ENCODE data around the gene ZDHHC22. TPM values are rescaled to one million over a fixed set of nuclear protein-coding genes. Genes with fewer than 3 reads are reported as not detected.

Gene ZDHHC22
- total RNA-seq, 1 experiment from 2014 or later: not detected

- in situ Hi-C loops (cut with HindIII; ENCODE audit: low sequenced_read_pairs): no loop called here
- DNase-seq (ENCODE audit: low spot score): no peak
Observed at GRCh38 chr14:77158882-77159255, 17.3 kb upstream of the ZDHHC22 start.

GRCh38 chr14:77158175-77158881, 16.7 kb upstream of the ZDHHC22 start:
- in situ Hi-C loops (cut with HindIII; ENCODE audit: low sequenced_read_pairs): no loop called here
- no peak for DNase-seq (ENCODE audit: low spot score)

GRCh38 chr14:77157740-77158139, 16.1 kb upstream of the ZDHHC22 start:
- in situ Hi-C loops (cut with HindIII; ENCODE audit: low sequenced_read_pairs): no loop called here
- DNase-seq (ENCODE audit: low spot score): no peak

- no peak for DNase-seq (ENCODE audit: low spot score)
- in situ Hi-C loops (cut with HindIII; ENCODE audit: low sequenced_read_pairs): no loop called here
Observed at GRCh38 chr14:77155083-77155482, 13.5 kb upstream of the ZDHHC22 start.

- DNase-seq (ENCODE audit: low spot score): no peak
- in situ Hi-C loops (cut with HindIII; ENCODE audit: low sequenced_read_pairs): no loop called here
Observed at GRCh38 chr14:77154421-77154820, 12.8 kb upstream of the ZDHHC22 start.

GRCh38 chr14:77153802-77154201, 12.2 kb upstream of the ZDHHC22 start:
- DNase-seq (ENCODE audit: low spot score): no peak
- in situ Hi-C loops (cut with HindIII; ENCODE audit: low sequenced_read_pairs): no loop called here

GRCh38 chr14:77151918-77152588, 10.5 kb upstream of the ZDHHC22 start:
- in situ Hi-C loops (cut with HindIII; ENCODE audit: low sequenced_read_pairs): no loop called here
- peak; percentile 80 for DNase-seq (ENCODE audit: low spot score)

GRCh38 chr14:77151245-77151644, 9.7 kb upstream of the ZDHHC22 start:
- in situ Hi-C loops (cut with HindIII; ENCODE audit: low sequenced_read_pairs): no loop called here
- DNase-seq (ENCODE audit: low spot score): peak; percentile 72

GRCh38 chr14:77148510-77149231, 7.1 kb upstream of the ZDHHC22 start:
- in situ Hi-C loops (cut with HindIII; ENCODE audit: low sequenced_read_pairs): no loop called here
- DNase-seq (ENCODE audit: low spot score): peak; percentile 93

GRCh38 chr14:77145975-77146740, 4.6 kb upstream of the ZDHHC22 start:
- in situ Hi-C loops (cut with HindIII; ENCODE audit: low sequenced_read_pairs): no loop called here
- DNase-seq (ENCODE audit: low spot score): peak; percentile 65

GRCh38 chr14:77144412-77145115, 3.0 kb upstream of the ZDHHC22 start:
- peak; percentile 62 for DNase-seq (ENCODE audit: low spot score)
- in situ Hi-C loops (cut with HindIII; ENCODE audit: low sequenced_read_pairs): no loop called here

GRCh38 chr14:77143071-77143470, 1.5 kb upstream of the ZDHHC22 start:
- in situ Hi-C loops (cut with HindIII; ENCODE audit: low sequenced_read_pairs): no loop called here
- peak; percentile 79 for DNase-seq (ENCODE audit: low spot score)

- in situ Hi-C loops (cut with HindIII; ENCODE audit: low sequenced_read_pairs): no loop called here
- peak; percentile 57 for DNase-seq (ENCODE audit: low spot score)
Observed at GRCh38 chr14:77142005-77142800, 612 bp upstream of the ZDHHC22 start.

GRCh38 chr14:77140359-77141213, 1.0 kb downstream of the ZDHHC22 start:
- in situ Hi-C loops (cut with HindIII; ENCODE audit: low sequenced_read_pairs): no loop called here

GRCh38 chr14:77139540-77140358, 1.8 kb downstream of the ZDHHC22 start:
- DNase-seq (ENCODE audit: low spot score): peak; percentile 58
- in situ Hi-C loops (cut with HindIII; ENCODE audit: low sequenced_read_pairs): no loop called here

More at GRCh38 chr14:77140359-77141213, 1.0 kb downstream of the ZDHHC22 start:
- peak; percentile 41 for DNase-seq (ENCODE audit: low spot score)

GRCh38 chr14:77139022-77139421, 2.6 kb downstream of the ZDHHC22 start:
- DNase-seq (ENCODE audit: low spot score): no peak
- in situ Hi-C loops (cut with HindIII; ENCODE audit: low sequenced_read_pairs): no loop called here
